Naive thymus-derived CD4-positive, alpha-beta T cell (primary cell): ENCODE data around the gene CDYL. TPM values are rescaled to one million over a fixed set of nuclear protein-coding genes. Genes with fewer than 3 reads are reported as not detected.

Experiments used
- ATAC-seq: fragments of 150-1000 bp; cut with Tn5 transposase; 2 replicates; pipeline ENCODE4 v1.10.0; 2021; ENCODE audit warnings: mild to moderate bottlenecking, moderate library complexity
- CTCF ChIA-PET: fragments of 350-600 bp; sonication (Branson Sonifier 250); formaldehyde crosslinking; loops from one replicate; lab custom pipeline; 2021; ENCODE audit warnings: antibody characterized with exemption; lab: Charles Lee
- POLR2A ChIA-PET: fragments of 350-600 bp; sonication (Branson Sonifier 250); formaldehyde crosslinking; loops from one replicate; lab custom pipeline; 2021; ENCODE audit warnings: antibody characterized with exemption, inconsistent platforms; lab: Charles Lee
- DNase-seq, 9 donors: peaks; one replicate each; pipeline versions ENCODE4 v3.0.0 to v3.0.0-alpha.2; 2020 to 2022; ENCODE audit warnings: mixed read lengths in 1 of 9
- H3K27ac ChIP-seq: one replicate; pipeline ENCODE4 v1.7.0; 2013; ENCODE audit warnings: mild to moderate bottlenecking, low read depth, low read length, moderate library complexity
- H3K27me3 ChIP-seq, 2 donors: one replicate each; pipeline ENCODE4 v1.7.0; 2013; ENCODE audit warnings: low read length in 2 of 2, mild to moderate bottlenecking in 2 of 2, moderate library complexity in 2 of 2; ENCODE audit not compliant: control insufficient read depth in 2 of 2, insufficient read depth in 2 of 2
- H3K36me3 ChIP-seq, 3 experiments: 1 replicate in 2 of 3; 2 replicates in 1 of 3; pipeline ENCODE4 v1.7.0; 2013; ENCODE audit warnings: low read length in 3 of 3, mild to moderate bottlenecking in 3 of 3, moderate library complexity in 1 of 3; ENCODE audit not compliant: insufficient read depth in 3 of 3, control insufficient read depth in 2 of 3
- H3K4me1 ChIP-seq, 2 donors: one replicate each; pipeline ENCODE4 v1.7.0; 2013; ENCODE audit warnings: low read length in 2 of 2, mild to moderate bottlenecking in 2 of 2, moderate library complexity in 1 of 2; ENCODE audit not compliant: control insufficient read depth in 2 of 2, insufficient read depth in 2 of 2
- H3K4me3 ChIP-seq: 2 replicates; pipeline ENCODE4 v1.7.0; 2013; ENCODE audit warnings: mild to moderate bottlenecking, low read length
- H3K9me3 ChIP-seq, 3 experiments: 1 replicate in 2 of 3; 2 replicates in 1 of 3; pipeline ENCODE4 v1.7.0; 2013; ENCODE audit warnings: low read length in 3 of 3; ENCODE audit not compliant: control insufficient read depth in 2 of 3
- H3K27ac Mint-ChIP-seq, 9 donors: one replicate each; pipeline ENCODE4 v1.8.0; 2020 to 2022; ENCODE audit warnings: mixed read lengths in 9 of 9, mild to moderate bottlenecking in 8 of 9, moderate library complexity in 5 of 9, inconsistent platforms in 2 of 9
- H3K27me3 Mint-ChIP-seq, 5 donors: one replicate each; pipeline ENCODE4 v1.8.0; 2021 to 2022; ENCODE audit warnings: mixed read lengths in 5 of 5, mild to moderate bottlenecking in 1 of 5
- H3K36me3 Mint-ChIP-seq, 5 donors: one replicate each; pipeline ENCODE4 v1.8.0; 2020 to 2022; ENCODE audit warnings: mixed read lengths in 5 of 5, mild to moderate bottlenecking in 3 of 5, inconsistent platforms in 1 of 5
- H3K4me1 Mint-ChIP-seq, 7 donors: one replicate each; pipeline ENCODE4 v1.8.0; 2020 to 2022; ENCODE audit warnings: mixed read lengths in 7 of 7, mild to moderate bottlenecking in 3 of 7, inconsistent platforms in 1 of 7
- H3K4me3 Mint-ChIP-seq, 10 donors: one replicate each; pipeline ENCODE4 v1.8.0; 2020 to 2022; ENCODE audit warnings: mild to moderate bottlenecking in 10 of 10, mixed read lengths in 10 of 10, moderate library complexity in 6 of 10, inconsistent platforms in 2 of 10
- H3K9me3 Mint-ChIP-seq, 11 donors: one replicate each; pipeline ENCODE4 v1.8.0; 2020 to 2022; ENCODE audit warnings: mixed read lengths in 11 of 11, mild to moderate bottlenecking in 4 of 11, inconsistent platforms in 1 of 11, moderate library complexity in 1 of 11
- intact Hi-C, 2 donors: fragments of 100-400 bp; cut with micrococcal nuclease; formaldehyde crosslinking; loops; one replicate each; pipeline ENCODE4 v1.15.1; 2023
- polyA plus RNA-seq, 2 donors: library from polyadenylated mRNA; unstranded; fragments of 300-500 nt; fragmentation: Illumina TruSeq; gene quantifications; one replicate each; pipeline ENCODE4 v1.2.3, GENCODE V29; 2021
- total RNA-seq, 6 experiments: library from RNA in 5 of 6; stranded (reverse) in 5 of 6; gene quantifications; 1 replicate in 5 of 6; 2 replicates in 1 of 6; pipeline ENCODE4 v1.2.3 and lab custom pipeline; 2021 to 2026

Gene CDYL
- total and polyA plus RNA-seq, 7 experiments from 2014 or later = 3.6 to 43.3 (median 32.3) TPM

- intact Hi-C loops = no loop called here
- Mint-ChIP-seq H3K4me1 (peaks cover 16 to 79% (median 61%) of the 10 kb centered on the region in 7 donors), H3K4me3 (peak overlapping the region in 2 of 10 donors; percentile 2 to 45), H3K36me3 (peaks cover 2 to 33% (median 28%) of the 10 kb centered on the region in 5 donors), H3K9me3 (peaks cover 0 to 37% (median 4%) of the 10 kb centered on the region in 11 donors), H3K27ac (peak overlapping the region in 1 of 9 donors; percentile 8), H3K27me3 (no peaks in the 10 kb centered on the region)
- H3K4me1 ChIP-seq = peaks cover 7 to 15% of the 10 kb centered on the region in 2 donors
- H3K9me3 ChIP-seq = no peaks in the 10 kb centered on the region
- CTCF ChIA-PET = no interaction called here
- H3K4me3 ChIP-seq = no peak overlapping the region
- DNase-seq (no peak), ATAC-seq (no peak)
- no peak overlapping the region for H3K27ac ChIP-seq
- POLR2A ChIA-PET = no interaction called here
- H3K36me3 ChIP-seq = no peaks in the 10 kb centered on the region
- no peaks in the 10 kb centered on the region for H3K27me3 ChIP-seq
Measured at GRCh38 chr6:4818272-4818938, 42.2 kb downstream of the CDYL start.

DNA sequence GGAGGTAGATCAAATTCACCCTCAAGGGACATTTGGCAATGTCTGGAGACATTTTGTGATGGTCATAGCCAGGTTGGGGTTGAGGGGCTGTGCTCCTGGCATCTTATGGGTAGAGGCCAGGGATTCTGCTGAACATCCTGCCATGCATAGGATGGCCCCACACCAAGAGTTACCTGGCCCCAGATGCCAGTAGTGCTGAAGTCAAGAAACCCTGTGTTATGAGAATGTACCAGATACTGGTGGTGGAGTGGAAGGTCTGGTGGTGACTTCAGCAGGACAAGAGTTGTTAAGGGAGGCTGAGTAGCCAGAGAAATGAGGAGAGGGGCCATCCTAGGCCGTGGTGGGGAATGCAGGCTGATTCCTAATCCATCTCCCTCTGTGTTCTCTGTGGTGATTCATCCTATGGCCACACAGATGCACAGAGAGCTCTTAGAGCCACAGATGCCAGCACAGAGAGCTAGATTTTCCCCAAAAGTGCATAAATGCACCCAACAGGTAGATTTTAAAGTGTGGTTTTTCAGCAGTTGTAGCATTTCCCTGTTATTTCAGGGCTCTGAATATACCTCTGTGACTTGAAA lies 43.6 kb downstream of the CDYL start:
- intact Hi-C loops = no loop called here
- Histone ChIP-seq H3K9me3 (peaks cover 0 to 8% (median 0%) of the 10 kb centered on the region in 3 experiments), H3K4me1 (peaks cover 7 to 15% of the 10 kb centered on the region in 2 donors), H3K27ac (no peak overlapping the region), H3K36me3 (no peaks in the 10 kb centered on the region), H3K4me3 (no peak overlapping the region), H3K27me3 (no peaks in the 10 kb centered on the region)
- no peak overlapping the region for H3K27ac Mint-ChIP-seq
- peak overlapping the region in 5 of 10 donors; percentile 3 to 45 (median 20) for H3K4me3 Mint-ChIP-seq
- CTCF ChIA-PET = no interaction called here
- POLR2A ChIA-PET = no interaction called here
- H3K36me3 Mint-ChIP-seq = peaks cover 2 to 40% (median 36%) of the 10 kb centered on the region in 5 donors
- peaks cover 0 to 51% (median 6%) of the 10 kb centered on the region in 11 donors for H3K9me3 Mint-ChIP-seq
- ATAC-seq (no peak), DNase-seq (no peak)
- H3K4me1 Mint-ChIP-seq = peaks cover 10 to 73% (median 48%) of the 10 kb centered on the region in 7 donors
- no peaks in the 10 kb centered on the region for H3K27me3 Mint-ChIP-seq

GRCh38 chr6:4820704-4821276 lies 44.6 kb downstream of the CDYL start:
- Histone ChIP-seq H3K27ac (no peak overlapping the region), H3K27me3 (no peaks in the 10 kb centered on the region), H3K4me3 (no peak overlapping the region), H3K4me1 (peaks cover 7 to 15% of the 10 kb centered on the region in 2 donors), H3K36me3 (no peaks in the 10 kb centered on the region), H3K9me3 (peaks cover 0 to 8% (median 3%) of the 10 kb centered on the region in 3 experiments)
- H3K4me1 Mint-ChIP-seq = peaks cover 9 to 67% (median 42%) of the 10 kb centered on the region in 7 donors
- DNase-seq (no peak), ATAC-seq (no peak)
- H3K36me3 Mint-ChIP-seq = peaks cover 2 to 46% (median 40%) of the 10 kb centered on the region in 5 donors
- H3K27me3 Mint-ChIP-seq = no peaks in the 10 kb centered on the region
- POLR2A ChIA-PET = no interaction called here
- peaks cover 1 to 59% (median 9%) of the 10 kb centered on the region in 11 donors for H3K9me3 Mint-ChIP-seq
- intact Hi-C loops = no loop called here
- peak overlapping the region in 3 of 10 donors; percentile 5 to 52 (median 42) for H3K4me3 Mint-ChIP-seq
- CTCF ChIA-PET = no interaction called here
- no peak overlapping the region for H3K27ac Mint-ChIP-seq

GRCh38 chr6:4822476-4822875 lies 46.3 kb downstream of the CDYL start:
- intact Hi-C loops = no loop called here
- no peak overlapping the region for H3K27ac ChIP-seq
- ATAC-seq (no peak), DNase-seq (no peak)
- H3K9me3 Mint-ChIP-seq = peaks cover 10 to 75% (median 25%) of the 10 kb centered on the region in 11 donors
- CTCF ChIA-PET = interaction anchor here (0.6 kb wide), 1 partner anchor 25 kb away, joined by 3 read pairs; no protein-coding TSS in a partner anchor
- POLR2A ChIA-PET = no interaction called here
- no peak overlapping the region for H3K4me3 Mint-ChIP-seq
- no peak overlapping the region for H3K27ac Mint-ChIP-seq
- peaks cover 9 to 63% (median 42%) of the 10 kb centered on the region in 7 donors for H3K4me1 Mint-ChIP-seq
- H3K4me1 ChIP-seq = peaks cover 7 to 15% of the 10 kb centered on the region in 2 donors
- peaks cover 0 to 20% (median 3%) of the 10 kb centered on the region in 3 experiments for H3K9me3 ChIP-seq
- no peaks in the 10 kb centered on the region for H3K27me3 ChIP-seq
- H3K36me3 Mint-ChIP-seq = peaks cover 5 to 63% (median 54%) of the 10 kb centered on the region in 5 donors
- no peak overlapping the region for H3K4me3 ChIP-seq
- H3K36me3 ChIP-seq = no peaks in the 10 kb centered on the region
- H3K27me3 Mint-ChIP-seq = no peaks in the 10 kb centered on the region

- CTCF ChIA-PET = no interaction called here
- Mint-ChIP-seq H3K36me3 (peaks cover 15 to 53% (median 33%) of the 10 kb centered on the region in 5 donors), H3K4me3 (peak overlapping the region in 1 of 10 donors; percentile 39), H3K4me1 (peaks cover 0 to 21% (median 13%) of the 10 kb centered on the region in 7 donors), H3K27me3 (no peaks in the 10 kb centered on the region), H3K27ac (no peak overlapping the region), H3K9me3 (peaks cover 13 to 70% (median 41%) of the 10 kb centered on the region in 11 donors)
- H3K9me3 ChIP-seq = peaks cover 0 to 48% (median 3%) of the 10 kb centered on the region in 3 experiments
- no peaks in the 10 kb centered on the region for H3K4me1 ChIP-seq
- no peak for ATAC-seq
- POLR2A ChIA-PET = no interaction called here
- no peak overlapping the region for H3K4me3 ChIP-seq
- DNase-seq = no peak
- intact Hi-C loops = no loop called here
- H3K27ac ChIP-seq = no peak overlapping the region
- H3K27me3 ChIP-seq = no peaks in the 10 kb centered on the region
- no peaks in the 10 kb centered on the region for H3K36me3 ChIP-seq
Measured at GRCh38 chr6:4828187-4828698, 52.0 kb downstream of the CDYL start.

- peaks cover 0 to 44% (median 3%) of the 10 kb centered on the region in 3 experiments for H3K9me3 ChIP-seq
- CTCF ChIA-PET = no interaction called here
- no peaks in the 10 kb centered on the region for H3K27me3 ChIP-seq
- DNase-seq (no peak), ATAC-seq (no peak)
- Mint-ChIP-seq H3K4me3 (no peak overlapping the region), H3K27me3 (no peaks in the 10 kb centered on the region), H3K36me3 (peaks cover 15 to 45% (median 28%) of the 10 kb centered on the region in 5 donors), H3K27ac (no peak overlapping the region), H3K9me3 (peaks cover 11 to 62% (median 40%) of the 10 kb centered on the region in 11 donors), H3K4me1 (peaks cover 0 to 13% (median 8%) of the 10 kb centered on the region in 7 donors)
- H3K4me1 ChIP-seq = no peaks in the 10 kb centered on the region
- no peaks in the 10 kb centered on the region for H3K36me3 ChIP-seq
- H3K4me3 ChIP-seq = no peak overlapping the region
- H3K27ac ChIP-seq = no peak overlapping the region
- intact Hi-C loops = no loop called here
- POLR2A ChIA-PET = no interaction called here
Measured at GRCh38 chr6:4829089-4829488, 52.9 kb downstream of the CDYL start.
